Measurements from ENCODE around the gene NAA30.

The NAA30 gene

GRCh38 chr14:57371013-57371412 lies 19.4 kb upstream of the NAA30 start:
- FAIRE-seq: no peak
- no peak for DNase-seq (ENCODE audit: insufficient read length, low spot score)
- TF ChIP-seq TAF1 (IDR thresholded peaks at IDR 0.05; ENCODE audit: low read depth, low read length) (no peak), POLR2AphosphoS5 (IDR thresholded peaks at IDR 0.05; ENCODE audit: low read depth, low read length) (no peak), SPI1 (IDR thresholded peaks at IDR 0.05; ENCODE audit: low read depth, low read length) (no peak), POLR2A (IDR thresholded peaks at IDR 0.05; ENCODE audit: low read depth, low read length) (no peak), POU2F2 (IDR thresholded peaks at IDR 0.05; ENCODE audit: low read depth, low read length) (no peak), PAX5 (IDR thresholded peaks at IDR 0.05; ENCODE audit: insufficient read depth, low read length, severe bottlenecking) (no peak)

GRCh38 chr14:57375156-57375555 lies 15.2 kb upstream of the NAA30 start:
- TF ChIP-seq POU2F2 (IDR thresholded peaks at IDR 0.05; ENCODE audit: low read depth, low read length) (no peak), POLR2AphosphoS5 (IDR thresholded peaks at IDR 0.05; ENCODE audit: low read depth, low read length) (no peak), PAX5 (IDR thresholded peaks at IDR 0.05; ENCODE audit: insufficient read depth, low read length, severe bottlenecking) (no peak), SPI1 (IDR thresholded peaks at IDR 0.05; ENCODE audit: low read depth, low read length) (no peak), TAF1 (IDR thresholded peaks at IDR 0.05; ENCODE audit: low read depth, low read length) (no peak), POLR2A (IDR thresholded peaks at IDR 0.05; ENCODE audit: low read depth, low read length) (no peak)
- FAIRE-seq (no peak), DNase-seq (ENCODE audit: insufficient read length, low spot score) (no peak)

- no peak for DNase-seq (ENCODE audit: insufficient read length, low spot score)
- FAIRE-seq: no peak
- TF ChIP-seq POLR2AphosphoS5 (IDR thresholded peaks at IDR 0.05; ENCODE audit: low read depth, low read length) (no peak), POU2F2 (IDR thresholded peaks at IDR 0.05; ENCODE audit: low read depth, low read length) (no peak), SPI1 (IDR thresholded peaks at IDR 0.05; ENCODE audit: low read depth, low read length) (no peak), TAF1 (IDR thresholded peaks at IDR 0.05; ENCODE audit: low read depth, low read length) (no peak), POLR2A (IDR thresholded peaks at IDR 0.05; ENCODE audit: low read depth, low read length) (no peak)
Measured at GRCh38 chr14:57378661-57379060, 11.7 kb upstream of the NAA30 start.

DNA sequence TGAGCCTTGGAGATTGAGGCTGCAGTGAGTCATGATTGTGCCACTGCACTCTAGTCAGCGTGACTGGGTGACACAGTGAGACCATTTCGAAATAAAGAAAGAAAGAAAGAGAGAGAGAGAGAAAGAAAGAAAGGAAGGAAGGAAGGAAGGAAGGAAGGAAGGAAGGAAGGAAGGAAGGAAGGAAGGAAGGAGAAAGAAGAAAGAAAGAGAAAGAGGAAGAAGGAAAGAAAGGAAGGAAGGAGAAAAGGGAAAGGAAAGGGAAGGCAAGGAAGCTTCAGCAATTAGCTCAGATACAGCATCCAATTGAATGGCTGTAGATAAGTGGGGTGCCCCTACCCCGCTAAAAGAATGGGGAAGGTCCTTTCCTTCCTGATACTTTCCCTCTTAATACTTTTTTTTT lies 9.5 kb upstream of the NAA30 start:
- no peak for FAIRE-seq

DNA sequence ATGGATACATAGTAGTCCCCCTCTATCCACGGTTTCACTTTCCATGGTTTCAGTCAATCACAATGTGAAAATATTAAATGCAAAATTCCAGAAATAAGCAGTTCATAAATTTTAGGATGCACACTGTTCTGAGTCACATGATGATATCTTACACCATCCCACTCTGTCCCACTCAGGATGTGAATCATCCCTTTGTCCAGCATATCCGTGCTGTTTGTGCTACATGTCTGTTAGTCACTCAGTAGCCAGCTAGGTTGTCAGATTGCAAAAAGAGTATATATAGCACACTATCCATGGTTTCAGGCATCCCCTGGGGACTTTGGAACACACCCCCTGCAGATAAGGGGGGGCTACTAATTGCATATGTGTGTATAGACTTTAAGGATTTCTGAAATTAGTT lies 8.1 kb upstream of the NAA30 start:
- TF ChIP-seq POU2F2 (IDR thresholded peaks at IDR 0.05; ENCODE audit: low read depth, low read length): no peak
- TF ChIP-seq POLR2A (IDR thresholded peaks at IDR 0.05; ENCODE audit: low read depth, low read length): no peak
- TF ChIP-seq POLR2AphosphoS5 (IDR thresholded peaks at IDR 0.05; ENCODE audit: low read depth, low read length): no peak
- TF ChIP-seq TAF1 (IDR thresholded peaks at IDR 0.05; ENCODE audit: low read depth, low read length): no peak
- no peak for TF ChIP-seq SPI1 (IDR thresholded peaks at IDR 0.05; ENCODE audit: low read depth, low read length)
- no peak for TF ChIP-seq PAX5 (IDR thresholded peaks at IDR 0.05; ENCODE audit: insufficient read depth, low read length, severe bottlenecking)
- no peak for DNase-seq (ENCODE audit: insufficient read length, low spot score)
- FAIRE-seq: no peak

More for the DNA sequence above, 9.5 kb upstream of the NAA30 start:
- DNase-seq (ENCODE audit: insufficient read length, low spot score): no peak
- TF ChIP-seq PAX5 (IDR thresholded peaks at IDR 0.05; ENCODE audit: insufficient read depth, low read length, severe bottlenecking) (no peak), TAF1 (IDR thresholded peaks at IDR 0.05; ENCODE audit: low read depth, low read length) (no peak), POU2F2 (IDR thresholded peaks at IDR 0.05; ENCODE audit: low read depth, low read length) (no peak), SPI1 (IDR thresholded peaks at IDR 0.05; ENCODE audit: low read depth, low read length) (no peak), POLR2AphosphoS5 (IDR thresholded peaks at IDR 0.05; ENCODE audit: low read depth, low read length) (no peak), POLR2A (IDR thresholded peaks at IDR 0.05; ENCODE audit: low read depth, low read length) (no peak)

DNA sequence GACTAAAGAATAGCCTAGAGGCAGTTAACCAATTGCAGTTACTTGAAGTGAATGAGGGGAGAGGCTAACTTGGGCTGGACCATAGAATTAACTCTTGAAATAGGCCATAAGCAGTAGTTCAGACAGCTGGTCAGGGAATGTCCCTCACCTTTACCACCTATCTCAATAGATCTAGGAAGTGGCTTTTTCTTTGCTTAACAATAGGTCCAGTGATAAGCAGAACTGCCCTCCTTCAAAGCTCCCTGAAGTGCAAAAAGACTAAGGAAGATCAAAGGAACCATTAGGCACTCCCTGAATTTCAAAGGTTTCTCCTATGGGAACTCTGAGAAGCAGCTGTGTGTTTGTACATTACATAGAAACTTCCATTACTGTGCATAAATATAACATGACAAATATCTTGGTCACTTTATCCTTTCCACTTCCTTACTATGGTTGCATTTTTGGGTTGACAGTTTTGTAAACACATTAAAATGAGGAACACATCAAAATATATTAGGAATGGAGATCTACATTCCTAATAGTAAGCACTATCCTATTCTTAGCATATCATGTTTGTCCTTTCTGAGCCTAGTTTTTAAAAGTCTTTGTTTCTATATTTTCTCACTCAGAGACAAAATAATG lies 7.2 kb upstream of the NAA30 start:
- FAIRE-seq (no peak), DNase-seq (ENCODE audit: insufficient read length, low spot score) (no peak)
- TF ChIP-seq POU2F2 (IDR thresholded peaks at IDR 0.05; ENCODE audit: low read depth, low read length) (no peak), TAF1 (IDR thresholded peaks at IDR 0.05; ENCODE audit: low read depth, low read length) (no peak), SPI1 (IDR thresholded peaks at IDR 0.05; ENCODE audit: low read depth, low read length) (no peak), POLR2A (IDR thresholded peaks at IDR 0.05; ENCODE audit: low read depth, low read length) (no peak), PAX5 (IDR thresholded peaks at IDR 0.05; ENCODE audit: insufficient read depth, low read length, severe bottlenecking) (no peak), POLR2AphosphoS5 (IDR thresholded peaks at IDR 0.05; ENCODE audit: low read depth, low read length) (no peak)

GRCh38 chr14:57388067-57388466 lies 2.3 kb upstream of the NAA30 start:
- TF ChIP-seq POU2F2 (IDR thresholded peaks at IDR 0.05; ENCODE audit: low read depth, low read length): no peak
- no peak for TF ChIP-seq TAF1 (IDR thresholded peaks at IDR 0.05; ENCODE audit: low read depth, low read length)
- TF ChIP-seq POLR2A (IDR thresholded peaks at IDR 0.05; ENCODE audit: low read depth, low read length): no peak
- no peak for TF ChIP-seq SPI1 (IDR thresholded peaks at IDR 0.05; ENCODE audit: low read depth, low read length)
- no peak for TF ChIP-seq PAX5 (IDR thresholded peaks at IDR 0.05; ENCODE audit: insufficient read depth, low read length, severe bottlenecking)
- no peak for TF ChIP-seq POLR2AphosphoS5 (IDR thresholded peaks at IDR 0.05; ENCODE audit: low read depth, low read length)
- FAIRE-seq (no peak), DNase-seq (ENCODE audit: insufficient read length, low spot score) (no peak)

DNA sequence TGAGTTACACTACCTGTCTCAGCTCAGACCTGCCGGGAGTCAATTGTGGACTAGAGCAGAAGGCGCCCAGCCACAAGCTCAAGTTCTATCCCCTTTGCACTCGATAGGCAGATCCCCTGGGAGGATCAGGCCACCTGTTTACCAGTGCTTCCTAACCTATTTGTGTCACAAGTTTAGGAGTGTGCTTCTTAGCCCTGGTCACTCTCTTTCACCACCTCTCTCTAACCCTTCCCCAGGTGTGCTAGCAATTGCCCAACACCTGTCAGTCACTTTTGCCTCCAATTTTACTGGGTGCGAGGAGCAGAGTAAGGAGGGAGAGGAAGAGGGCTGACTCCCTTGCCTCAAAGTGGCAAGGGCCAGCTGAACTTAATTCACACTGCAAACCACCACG lies 745 bp upstream of the NAA30 start:
- DNase-seq (ENCODE audit: insufficient read length, low spot score): no peak
- TF ChIP-seq TAF1 (IDR thresholded peaks at IDR 0.05; ENCODE audit: low read depth, low read length) (no peak), POU2F2 (IDR thresholded peaks at IDR 0.05; ENCODE audit: low read depth, low read length) (no peak), SPI1 (IDR thresholded peaks at IDR 0.05; ENCODE audit: low read depth, low read length) (no peak), POLR2AphosphoS5 (IDR thresholded peaks at IDR 0.05; ENCODE audit: low read depth, low read length) (no peak), PAX5 (IDR thresholded peaks at IDR 0.05; ENCODE audit: insufficient read depth, low read length, severe bottlenecking) (no peak), POLR2A (IDR thresholded peaks at IDR 0.05; ENCODE audit: low read depth, low read length) (no peak)
- no peak for FAIRE-seq

GRCh38 chr14:57390806-57391516 lies 575 bp downstream of the NAA30 start:
- FAIRE-seq: peak; percentile 68
- peak; percentile 38 for DNase-seq (ENCODE audit: insufficient read length, low spot score)
- TF ChIP-seq SPI1 (IDR thresholded peaks at IDR 0.05; ENCODE audit: low read depth, low read length) (no peak), TAF1 (IDR thresholded peaks at IDR 0.05; ENCODE audit: low read depth, low read length) (no peak), POU2F2 (IDR thresholded peaks at IDR 0.05; ENCODE audit: low read depth, low read length) (no peak), PAX5 (IDR thresholded peaks at IDR 0.05; ENCODE audit: insufficient read depth, low read length, severe bottlenecking) (no peak), POLR2A (IDR thresholded peaks at IDR 0.05; ENCODE audit: low read depth, low read length) (no peak), POLR2AphosphoS5 (IDR thresholded peaks at IDR 0.05; ENCODE audit: low read depth, low read length) (no peak)

Data from GM12891 (cell line).